Glomerular endothelial cell (primary cell): ENCODE measurements around the gene NUP85. TPM values are rescaled to one million over a fixed set of nuclear protein-coding genes. Genes with fewer than 3 reads are reported as not detected.
"Not testable (repeated sequence)": the region's sequence is repeated elsewhere in the genome, so short reads cannot be mapped to it uniquely, and the experiment has no call there.

Source experiments
- DNase-seq: peaks from one replicate; pipeline ENCODE4 v3.0.0-alpha.2; 2011; ENCODE audit warnings: low read depth, low spot score; ENCODE audit errors: extremely low read depth
- total RNA-seq: library from RNA; depleted of rRNA; stranded (reverse); fragments of >200 nt; gene quantifications from 2 replicates; pipeline ENCODE4 v1.2.3, GENCODE V29; 2015

NUP85 gene
- total RNA-seq, 1 donor from 2014 or later, result 35.1 TPM

GRCh38 chr17:75266316-75267152 lies 61.1 kb downstream of the NUP85 start:
- no peak for DNase-seq

- no peak for DNase-seq
These were observed 61.6 kb downstream of the NUP85 start for GRCh38 chr17:75267153-75267410.

GRCh38 chr17:75267411-75268232 lies 62.1 kb downstream of the NUP85 start:
- no peak for DNase-seq

- no peak for DNase-seq
These were observed 64.4 kb downstream of the NUP85 start for GRCh38 chr17:75269844-75270217.

- no peak for DNase-seq
These were observed 64.9 kb downstream of the NUP85 start for GRCh38 chr17:75270218-75270965.

- no peak for DNase-seq
These were observed 65.4 kb downstream of the NUP85 start, which contains the start of gene MIF4GD for GRCh38 chr17:75270966-75271232. TSS of gene MIF4GD (minus strand) at chr17:75271231. CDS start at chr17:75270195, 1,036 bp downstream.

GRCh38 chr17:75271233-75271954 lies 65.9 kb downstream of the NUP85 start:
- DNase-seq, result no peak

GRCh38 chr17:75271955-75272847 lies 66.7 kb downstream of the NUP85 start:
- DNase-seq, result no peak

- DNase-seq, result no peak
These were observed 67.3 kb downstream of the NUP85 start for GRCh38 chr17:75272848-75273184.

GRCh38 chr17:75273977-75274708 lies 68.7 kb downstream of the NUP85 start:
- DNase-seq, result no peak

- no peak for DNase-seq
These were observed 72.2 kb downstream of the NUP85 start for GRCh38 chr17:75277664-75278071.

GRCh38 chr17:75280189-75280588 lies 74.7 kb downstream of the NUP85 start:
- not testable (repeated sequence) for DNase-seq

GRCh38 chr17:75285123-75285522 lies 79.6 kb downstream of the NUP85 start:
- no peak for DNase-seq

Other genes with a start within 250 kb of the NUP85 start
- gene HID1, start 232.9 kb upstream of the NUP85 start, total RNA-seq, result 23.1 and 30.6 TPM in 2 replicates
- 40.7 and 63.5 TPM in 2 replicates for gene CDR2L, start 218.0 kb upstream of the NUP85 start, total RNA-seq
- 38.7 and 49.7 TPM in 2 replicates for gene MRPL58, start 193.0 kb upstream of the NUP85 start, total RNA-seq
- gene ATP5PD, start 158.7 kb upstream of the NUP85 start, total RNA-seq, result 228 and 300 TPM in 2 replicates
- 18.6 and 21.0 TPM in 2 replicates for gene KCTD2, start 158.5 kb upstream of the NUP85 start, total RNA-seq
- gene SLC16A5, start 117.7 kb upstream of the NUP85 start, total RNA-seq, result 5.7 and 7.1 TPM in 2 replicates
- gene ARMC7, start 95.7 kb upstream of the NUP85 start, total RNA-seq, result 8.9 and 9.7 TPM in 2 replicates
- 41.5 and 62.0 TPM in 2 replicates for gene NT5C, start 73.9 kb upstream of the NUP85 start, total RNA-seq
- 257 and 318 TPM in 2 replicates for gene JPT1, start 51.2 kb upstream of the NUP85 start, total RNA-seq
- 80.6 and 95.5 TPM in 2 replicates for gene SUMO2, start 22.7 kb upstream of the NUP85 start, total RNA-seq
- 27.0 and 32.5 TPM in 2 replicates for gene GGA3, start 55.9 kb downstream of the NUP85 start, total RNA-seq
- gene MRPS7, start 56.2 kb downstream of the NUP85 start, total RNA-seq, result 42.6 and 49.4 TPM in 2 replicates
- 21.9 and 25.5 TPM in 2 replicates for gene MIF4GD, start 65.6 kb downstream of the NUP85 start, total RNA-seq
- 5.8 and 11.7 TPM in 2 replicates for gene SLC25A19, start 83.8 kb downstream of the NUP85 start, total RNA-seq
- gene GRB2, start 200.0 kb downstream of the NUP85 start, total RNA-seq, result 86.8 and 141 TPM in 2 replicates